ENCODE results near the gene FERMT1.
"Not testable (repeated sequence)": the region's sequence is repeated elsewhere in the genome, so short reads cannot be mapped to it uniquely, and the experiment has no call there.

Gene FERMT1

DNA sequence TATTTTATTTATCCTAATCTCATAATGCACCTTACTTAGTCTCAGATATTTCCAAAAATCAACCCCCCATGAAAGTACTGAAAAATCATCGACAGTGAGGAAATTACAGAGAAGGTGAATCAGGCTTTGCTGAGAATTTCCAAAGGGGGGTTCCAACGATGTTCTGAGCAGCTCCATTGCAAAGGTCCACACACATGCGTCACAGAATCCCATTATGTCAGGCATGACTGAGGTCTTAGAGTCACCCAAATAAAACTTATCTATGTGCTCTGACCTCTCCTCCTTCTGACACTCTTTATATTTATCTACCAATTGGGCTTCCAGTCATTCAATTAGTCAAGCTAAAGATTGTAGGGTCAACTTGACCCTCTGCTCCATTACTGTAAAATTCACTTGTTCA lies 56.2 kb downstream of the FERMT1 start:
- no peak for DNase-seq

DNA sequence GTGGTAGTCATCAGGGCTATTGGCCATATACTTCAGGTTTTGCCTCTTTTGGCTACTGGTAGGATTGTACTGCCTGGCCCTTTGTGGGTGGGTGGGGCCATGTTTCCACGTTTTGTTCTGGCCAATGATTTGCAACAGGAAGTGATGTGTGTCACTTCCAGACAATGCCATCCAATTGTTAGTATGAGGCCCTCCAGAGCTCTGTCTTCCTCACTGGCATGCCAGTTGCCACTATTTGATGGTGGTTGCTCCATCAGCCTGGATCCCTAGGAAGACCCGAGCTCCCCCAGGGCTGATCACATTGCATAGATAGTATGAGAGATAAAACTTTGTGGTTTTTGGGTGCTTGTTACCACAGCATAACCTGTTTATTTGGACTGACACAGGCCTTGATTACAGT lies 61.3 kb downstream of the FERMT1 start:
- DNase-seq = no peak

DNA sequence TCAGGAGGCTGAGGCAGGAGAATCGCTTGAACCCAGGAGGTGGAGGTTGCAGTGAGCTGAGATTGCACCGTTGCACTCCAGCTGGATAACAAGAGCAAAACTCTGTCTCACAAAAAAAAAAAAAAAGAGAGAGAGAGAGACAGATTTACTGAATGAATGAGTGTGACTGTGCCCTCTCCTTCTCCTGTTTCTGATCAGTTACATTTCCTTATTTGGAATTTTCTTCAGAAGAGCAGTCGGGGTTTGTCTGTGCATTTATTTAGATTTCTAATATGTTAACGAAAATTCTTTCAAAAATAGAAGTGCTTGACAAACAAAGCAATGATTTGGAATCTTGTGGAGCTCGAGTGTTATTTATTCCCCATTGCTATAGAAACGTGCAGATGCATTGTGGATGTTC lies 62.6 kb downstream of the FERMT1 start:
- no peak for DNase-seq

DNA sequence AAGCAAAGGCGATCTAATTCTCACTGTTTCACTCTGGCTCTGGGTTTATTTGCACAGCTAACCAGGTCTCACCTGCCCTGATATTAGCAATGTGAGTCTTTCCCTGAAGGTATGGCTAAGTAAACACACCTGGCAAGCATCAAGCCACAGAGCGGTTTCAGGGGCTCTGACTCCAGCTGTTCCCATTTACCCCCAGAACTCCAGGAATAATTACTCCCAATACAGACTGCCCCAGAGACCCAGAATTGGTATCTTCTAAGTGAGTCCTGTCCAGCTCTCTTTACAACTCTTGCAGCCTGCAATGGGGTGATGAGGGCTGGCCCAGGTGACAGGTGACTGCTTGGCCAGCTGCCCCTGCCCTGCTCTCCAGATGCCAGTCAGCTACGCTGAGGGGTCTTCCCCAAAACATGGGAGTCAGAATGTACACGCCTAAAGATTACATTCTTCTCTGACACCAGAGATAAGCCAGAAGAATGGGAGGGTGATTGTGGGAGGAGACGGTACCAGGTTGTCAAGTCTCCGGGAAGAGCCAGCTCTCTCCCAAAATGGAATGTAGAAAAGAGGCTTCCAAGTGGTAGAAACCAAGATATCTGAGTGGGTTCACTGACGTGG lies 64.0 kb downstream of the FERMT1 start:
- DNase-seq = no peak

DNA sequence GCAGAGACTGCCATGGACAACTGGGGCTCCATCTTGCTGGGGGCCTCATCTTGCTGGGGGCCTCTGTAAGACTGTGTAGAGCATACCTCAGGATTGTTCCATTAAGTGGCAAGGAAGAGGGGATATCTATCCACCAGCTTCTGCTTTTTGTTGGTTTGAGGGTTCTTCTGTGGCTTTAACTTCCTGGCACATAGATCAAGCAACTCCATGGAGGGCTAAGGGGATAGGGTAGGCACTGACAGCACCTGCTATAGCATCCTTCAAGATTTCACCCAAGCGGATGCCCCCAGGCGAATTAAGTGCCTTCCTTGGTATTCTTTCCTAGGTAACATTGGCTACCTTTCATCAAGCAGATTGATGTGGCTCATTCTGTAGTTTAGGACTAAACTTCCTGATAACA lies 65.1 kb downstream of the FERMT1 start:
- no peak for DNase-seq

DNA sequence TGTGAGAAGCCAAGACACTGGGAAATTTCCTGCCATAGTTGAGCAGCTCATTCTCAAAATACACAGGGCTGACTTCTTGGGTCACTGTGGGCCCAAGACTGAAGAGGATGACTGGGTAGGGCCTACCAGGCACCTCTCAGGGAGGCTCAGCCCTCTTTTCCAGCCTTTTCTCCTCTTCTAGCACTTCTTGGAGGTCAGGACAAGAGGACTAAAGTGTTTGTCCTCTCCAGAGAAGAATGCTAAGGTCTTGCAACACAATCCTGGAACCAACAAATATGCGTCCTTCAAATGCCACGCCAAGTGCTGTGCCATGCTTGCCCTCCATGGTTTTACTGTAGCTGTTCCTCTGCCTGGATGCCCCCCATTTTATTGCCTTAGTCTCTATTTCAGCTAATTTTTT lies 65.7 kb downstream of the FERMT1 start:
- DNase-seq = no peak

DNA sequence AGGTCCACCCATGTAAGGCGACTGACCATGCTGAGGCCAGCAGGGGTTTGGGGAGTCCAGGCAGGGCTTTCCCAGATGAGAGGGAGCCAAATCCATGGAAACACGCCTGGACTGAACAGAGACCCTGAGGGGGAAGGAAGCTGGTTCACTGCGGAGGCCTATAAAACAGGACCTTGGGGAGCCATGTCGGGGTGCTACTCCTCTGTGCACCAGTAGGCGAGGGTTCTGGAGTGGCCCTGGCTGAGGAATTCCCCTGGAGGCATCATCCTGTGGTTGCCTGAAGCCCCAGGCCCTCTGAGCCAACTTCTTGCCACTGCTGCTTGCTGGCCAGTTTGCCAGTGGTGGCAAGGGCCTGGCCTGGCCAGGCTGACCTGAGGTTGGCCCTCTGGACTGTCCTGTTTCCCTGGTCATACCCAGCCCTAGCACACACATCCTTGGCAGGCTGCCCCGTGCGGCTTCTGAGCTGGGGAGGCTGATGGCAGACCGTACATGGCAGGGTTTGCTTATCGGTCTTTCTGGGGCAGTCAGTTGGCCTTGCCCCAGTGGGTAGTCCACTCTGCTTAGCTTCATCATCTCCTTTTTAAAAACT lies 66.8 kb downstream of the FERMT1 start:
- no peak for DNase-seq

DNA sequence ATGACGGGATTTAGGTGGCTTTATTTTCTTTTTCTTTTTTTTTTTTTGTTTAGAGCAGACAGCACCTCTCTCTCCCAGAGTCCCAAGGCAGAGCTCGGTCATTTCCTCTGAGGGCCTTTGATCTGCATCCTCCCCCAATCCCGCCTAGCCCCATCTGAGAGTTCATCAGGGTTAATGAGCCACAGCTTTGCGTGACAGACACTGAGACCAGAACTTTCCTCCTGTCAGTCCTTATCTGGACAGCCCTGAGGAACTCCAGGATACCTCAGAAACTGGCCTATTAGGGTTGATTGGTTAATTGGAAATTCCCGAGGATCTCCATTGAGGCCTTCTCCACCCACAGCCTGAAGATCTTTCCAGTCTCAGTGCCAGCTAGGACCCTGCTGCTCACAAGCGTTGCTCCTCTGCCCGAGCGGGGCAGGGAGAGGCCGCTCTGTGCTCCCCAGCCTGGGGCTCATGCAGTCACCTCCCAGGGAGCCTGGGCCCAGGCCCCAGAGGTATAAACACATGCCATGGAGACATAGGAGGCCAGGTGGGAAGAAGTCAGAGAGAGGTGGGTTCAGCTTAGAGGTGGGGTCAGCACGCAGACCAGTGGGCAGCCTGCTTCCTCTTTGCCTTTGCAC lies 67.6 kb downstream of the FERMT1 start:
- DNase-seq = no peak

DNA sequence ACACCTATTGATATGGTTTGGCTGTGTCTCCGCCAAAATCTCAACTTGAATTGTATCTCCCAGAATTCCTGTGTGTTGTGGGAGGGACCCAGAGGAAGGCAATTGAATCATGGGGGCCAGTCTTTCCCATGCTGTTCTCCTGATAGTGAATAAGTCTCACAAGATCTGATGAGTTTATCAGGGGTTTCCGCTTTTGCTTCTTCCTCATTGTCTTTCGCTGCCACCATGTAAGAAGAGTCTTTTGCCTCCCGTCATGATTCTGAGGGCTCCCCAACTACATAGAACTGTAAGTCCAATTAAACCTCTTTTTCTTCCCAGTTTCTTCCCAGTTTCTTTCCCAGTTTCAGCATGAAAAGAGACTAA lies 68.2 kb downstream of the FERMT1 start:
- DNase-seq = not testable (repeated sequence)

DNA sequence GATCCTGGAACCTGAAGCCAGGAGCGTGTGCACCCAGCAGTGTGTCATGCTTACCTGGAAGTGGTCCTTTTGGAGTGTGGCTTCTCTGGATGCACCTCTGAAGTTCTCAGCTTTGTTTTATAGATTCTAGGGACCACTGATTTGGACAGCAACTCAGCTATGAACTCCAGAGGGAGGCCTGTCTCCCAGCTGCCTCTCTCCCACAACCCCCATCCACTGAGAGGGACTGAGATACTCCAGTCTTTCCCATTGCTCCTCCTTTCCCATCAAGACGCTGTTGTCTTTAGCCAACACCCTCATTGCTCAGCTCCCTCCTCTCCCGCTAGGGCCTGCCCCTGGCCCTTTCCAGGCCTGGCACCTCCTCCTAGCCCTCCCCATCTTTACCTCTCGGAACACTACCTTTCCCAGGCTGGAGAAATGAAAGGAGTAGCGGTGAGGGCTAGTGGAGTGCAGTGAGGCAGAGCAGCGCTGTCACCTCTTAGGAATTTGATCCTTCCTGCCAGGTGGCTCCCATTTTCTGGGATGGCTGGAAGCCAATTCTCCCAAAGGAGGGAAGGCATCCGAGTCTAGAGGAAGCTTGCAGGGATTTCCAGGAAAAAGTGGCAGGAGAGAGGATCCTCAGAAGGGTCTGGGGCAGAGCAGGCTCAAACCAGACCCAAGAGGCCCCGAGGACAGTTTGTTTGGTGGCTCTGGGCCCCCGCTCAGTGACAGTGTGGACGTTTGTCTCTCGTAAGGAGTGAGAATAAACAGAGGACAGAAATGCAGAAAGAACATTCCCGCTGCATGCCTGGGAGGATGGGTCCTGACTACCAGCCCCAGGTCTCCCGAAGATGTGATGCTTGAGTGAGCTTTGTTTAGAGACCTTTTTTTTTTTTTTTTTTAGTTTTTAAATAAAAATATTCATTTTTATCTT lies 68.8 kb downstream of the FERMT1 start, which contains the start of gene LRRN4:
Gene LRRN4 (minus strand): TSS at position 285 of the 913 bp plus-strand sequence. CDS start 1,261 bp downstream, outside the sequence.
- DNase-seq = no peak

DNA sequence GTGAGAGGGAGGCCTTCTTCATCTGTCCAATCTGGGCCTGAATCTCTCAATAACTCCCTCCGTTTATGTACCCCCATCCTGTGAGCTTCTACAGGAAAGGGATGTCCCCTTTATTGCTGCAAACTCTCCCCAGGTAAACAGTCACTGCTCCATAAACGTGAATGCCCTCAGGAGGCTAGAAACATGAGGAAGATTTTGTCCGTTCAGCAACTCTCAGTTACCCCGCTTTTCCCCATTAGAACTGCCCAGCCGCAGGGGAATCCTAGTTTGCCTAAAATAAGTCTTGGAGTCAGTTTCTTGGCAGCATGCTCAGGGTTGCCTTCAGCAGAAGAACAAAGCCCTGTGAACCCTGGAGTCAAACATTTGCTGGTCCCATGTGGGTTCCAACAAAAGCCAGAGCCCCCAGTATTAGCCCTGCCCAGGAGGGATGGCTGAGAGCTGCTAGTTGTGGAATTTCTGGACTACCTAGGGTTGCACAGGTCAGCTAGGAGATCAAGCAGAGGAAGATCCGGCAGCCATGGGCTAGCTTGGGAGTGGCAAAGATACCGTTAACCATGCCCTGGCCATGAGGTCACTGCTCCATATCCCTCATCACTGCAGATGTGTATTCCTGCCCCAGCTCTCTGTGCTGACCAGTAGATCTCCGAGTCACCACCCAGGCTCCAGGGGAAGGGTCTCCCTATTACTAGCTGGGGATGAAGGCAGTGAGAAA lies 69.6 kb downstream of the FERMT1 start:
- no peak for DNase-seq

DNA sequence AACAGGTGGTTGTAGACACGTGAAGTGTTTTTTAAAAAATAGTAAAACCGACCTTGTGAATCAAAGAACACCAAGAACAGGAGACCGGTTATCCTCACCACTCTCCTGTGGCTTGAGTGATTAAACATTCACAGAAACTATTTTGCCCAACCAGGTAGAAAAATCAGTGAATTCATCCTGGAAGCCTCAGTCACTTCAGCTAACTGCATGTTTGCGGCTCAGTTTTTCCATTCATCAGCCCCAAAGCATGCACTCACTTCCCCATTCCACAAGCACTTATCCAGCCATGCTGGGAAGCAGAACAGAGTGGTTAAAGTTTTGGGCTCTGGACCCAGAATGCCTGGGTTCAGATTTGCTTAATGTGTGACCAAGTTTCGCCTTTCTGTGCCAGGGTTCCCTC lies 71.3 kb downstream of the FERMT1 start:
- DNase-seq = no peak

DNA sequence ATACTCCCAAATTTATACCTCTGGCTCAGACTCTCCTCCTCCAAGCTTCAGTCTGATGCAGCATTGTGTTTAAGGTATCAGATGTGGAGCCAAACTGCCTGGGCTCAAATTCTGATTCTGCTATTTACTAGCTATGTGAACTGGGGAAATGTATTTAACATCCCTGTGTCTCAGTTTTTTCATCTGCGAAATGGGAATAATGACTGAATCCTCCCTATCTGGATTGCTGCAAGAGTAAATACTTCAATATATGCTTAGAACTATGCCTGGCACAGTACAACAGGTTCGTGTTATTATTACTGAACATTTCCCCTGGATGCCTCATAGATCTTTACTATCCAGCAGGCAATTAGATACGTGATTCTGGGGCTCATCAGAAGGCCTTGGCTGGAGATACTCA lies 74.4 kb downstream of the FERMT1 start:
- no peak for DNase-seq

DNA sequence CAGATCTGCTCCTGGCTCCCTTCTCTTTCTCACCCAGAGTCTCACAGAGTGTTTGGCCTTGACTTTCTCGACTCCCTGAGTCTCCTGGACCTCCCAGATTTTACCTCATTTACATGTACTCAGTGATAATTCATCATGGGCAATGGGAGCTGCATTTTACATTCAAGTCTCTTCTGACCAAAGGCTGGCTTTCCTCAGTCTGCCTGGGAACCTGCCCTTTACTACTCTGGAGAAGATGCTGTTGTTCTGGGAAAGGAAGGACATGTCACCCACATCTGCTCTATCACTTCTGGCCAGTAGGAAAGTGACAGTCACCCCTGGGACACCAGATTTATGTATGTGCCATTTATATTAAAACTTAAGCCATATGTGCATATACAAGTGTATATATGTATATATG lies 76.4 kb downstream of the FERMT1 start:
- no peak for DNase-seq

DNA sequence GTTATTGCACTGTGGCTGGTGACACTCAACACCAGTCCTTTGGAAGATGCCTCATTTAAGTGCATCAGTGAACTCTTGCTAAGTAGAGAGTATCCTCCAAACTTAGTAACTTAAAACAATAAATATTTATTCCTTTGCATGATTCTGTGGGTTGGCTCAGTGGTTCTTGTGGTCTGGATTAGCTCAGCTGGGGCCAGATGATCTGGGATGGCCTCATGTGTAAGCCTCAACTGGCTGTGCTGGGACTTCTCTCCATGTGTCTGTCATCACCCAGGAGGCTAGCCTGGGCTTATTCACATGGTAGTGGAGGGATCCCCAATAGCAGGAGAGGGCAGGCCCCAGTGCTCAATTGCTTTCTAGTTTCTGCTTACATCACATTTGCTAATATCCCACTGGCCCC lies 77.3 kb downstream of the FERMT1 start:
- DNase-seq = no peak

DNA sequence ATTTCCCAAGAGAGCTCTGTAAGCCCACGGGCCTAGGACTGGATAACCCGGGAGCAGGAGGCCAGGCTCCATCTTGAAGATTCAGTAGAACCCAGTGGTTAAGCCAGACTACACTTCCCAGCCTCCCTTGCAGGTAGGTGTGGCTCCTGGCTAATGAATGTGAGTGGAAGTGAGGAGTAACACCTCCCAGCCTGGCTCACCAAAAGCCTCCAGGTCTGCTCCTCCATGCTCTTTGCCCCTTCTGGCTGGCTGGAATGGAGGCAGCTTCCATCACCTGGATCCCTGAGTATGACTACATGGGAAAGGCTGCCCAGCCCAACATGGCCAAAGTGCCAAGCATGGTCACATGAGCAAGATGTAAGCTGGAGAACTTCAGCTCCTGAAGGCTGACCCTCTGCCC lies 78.7 kb downstream of the FERMT1 start:
- DNase-seq = no peak

DNA sequence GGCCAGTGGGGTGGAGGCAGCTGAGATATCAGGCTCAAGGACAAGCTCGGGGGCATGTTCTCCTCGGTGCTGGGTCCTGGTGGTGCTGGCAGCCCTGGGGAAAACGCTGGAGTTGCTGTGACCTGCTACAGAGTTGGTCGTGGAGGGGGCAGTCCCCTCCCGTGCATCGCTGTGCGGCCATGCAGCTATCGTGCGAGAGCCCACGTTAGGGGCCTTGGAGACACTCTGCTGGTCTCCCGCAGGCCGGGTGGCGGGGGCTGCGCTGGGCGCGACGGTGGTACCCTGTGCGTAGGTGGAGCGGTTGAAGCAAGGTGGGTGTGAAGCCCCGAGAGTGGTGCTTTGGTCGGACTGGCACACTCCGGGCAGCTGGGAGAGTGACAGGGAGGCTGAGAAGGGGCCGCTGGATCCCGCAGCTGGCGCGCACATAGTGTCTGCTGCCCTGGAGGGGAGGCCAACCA lies 81.0 kb downstream of the FERMT1 start:
- no peak for DNase-seq

DNA sequence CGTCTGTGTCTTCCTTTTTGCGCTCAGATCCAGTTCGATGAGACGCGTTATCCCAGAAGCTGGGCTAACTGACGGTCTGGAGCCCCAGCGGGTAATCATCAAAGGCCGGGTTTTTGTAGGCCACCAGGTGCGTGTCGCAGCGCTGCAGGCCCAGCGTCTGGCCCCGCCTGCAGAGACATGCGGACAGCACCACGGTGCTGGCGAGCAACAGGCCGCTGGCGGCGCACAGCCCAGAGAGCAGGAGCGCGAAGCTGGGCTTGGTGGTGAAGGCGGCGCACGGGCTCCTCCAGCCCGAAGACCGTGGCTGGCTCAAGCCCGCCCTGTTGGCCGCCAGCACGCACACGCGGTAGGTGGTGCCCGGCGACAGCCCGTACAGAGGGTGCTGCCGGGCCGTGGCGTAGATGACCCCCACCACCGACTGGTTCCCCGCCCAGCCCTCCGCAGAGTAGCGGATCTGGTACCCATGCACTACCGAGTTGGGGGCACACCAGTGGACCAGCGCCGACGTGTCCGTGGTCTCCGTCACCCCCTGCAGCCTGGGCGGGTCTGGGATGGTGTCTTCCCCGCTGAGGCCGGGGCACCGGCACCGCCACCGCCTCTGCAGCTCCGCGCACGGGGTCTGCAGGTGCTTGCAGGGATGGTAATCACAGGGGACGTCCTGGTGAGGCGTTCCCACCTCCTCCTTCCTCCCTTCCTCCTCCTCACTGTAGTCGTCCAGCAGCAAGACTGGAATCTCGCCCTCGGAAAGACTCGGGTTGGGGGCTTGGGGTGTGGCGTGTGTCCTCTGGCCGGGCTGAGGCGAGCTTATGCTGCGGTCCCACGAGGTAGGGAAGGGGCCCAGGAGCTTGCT lies 81.6 kb downstream of the FERMT1 start:
- DNase-seq = no peak

DNA sequence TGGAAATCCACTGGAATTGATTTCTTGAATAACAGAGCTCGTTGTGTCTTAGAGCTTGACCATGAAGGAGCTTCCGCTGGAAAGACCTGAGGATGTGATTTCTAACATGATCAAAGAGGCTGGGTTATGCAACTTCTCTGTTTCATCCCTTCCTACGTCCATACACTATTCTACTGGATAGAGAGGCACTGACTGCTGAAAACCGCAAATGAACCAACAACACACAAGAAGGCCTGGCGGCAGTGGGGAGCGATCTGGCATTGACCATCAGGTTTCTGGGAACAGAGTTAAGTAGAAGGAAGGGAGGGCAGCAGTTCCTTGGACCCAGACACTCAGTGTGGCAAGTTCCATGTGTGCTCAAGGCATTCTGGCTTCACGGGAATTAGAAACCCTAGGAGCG lies 82.3 kb downstream of the FERMT1 start:
- DNase-seq = no peak

DNA sequence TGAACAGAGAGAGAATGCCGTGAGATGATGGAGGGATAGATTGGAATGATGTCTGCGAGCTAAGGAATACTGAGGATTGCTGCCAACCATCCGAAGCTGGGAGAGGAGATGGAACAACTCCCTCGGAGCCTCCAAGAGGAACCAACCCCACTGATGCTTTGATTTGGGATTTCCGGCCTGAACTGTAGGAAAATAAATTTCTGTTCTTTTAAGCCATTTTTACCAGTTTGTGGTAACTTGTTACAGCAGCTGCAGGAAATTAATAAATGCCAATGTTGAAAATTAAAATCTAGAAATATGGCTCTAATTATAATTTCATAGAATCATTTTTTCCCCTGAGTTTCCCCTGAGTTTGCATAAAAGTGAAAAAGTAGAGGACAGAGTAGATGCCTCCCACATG lies 83.1 kb downstream of the FERMT1 start:
- no peak for DNase-seq

DNA sequence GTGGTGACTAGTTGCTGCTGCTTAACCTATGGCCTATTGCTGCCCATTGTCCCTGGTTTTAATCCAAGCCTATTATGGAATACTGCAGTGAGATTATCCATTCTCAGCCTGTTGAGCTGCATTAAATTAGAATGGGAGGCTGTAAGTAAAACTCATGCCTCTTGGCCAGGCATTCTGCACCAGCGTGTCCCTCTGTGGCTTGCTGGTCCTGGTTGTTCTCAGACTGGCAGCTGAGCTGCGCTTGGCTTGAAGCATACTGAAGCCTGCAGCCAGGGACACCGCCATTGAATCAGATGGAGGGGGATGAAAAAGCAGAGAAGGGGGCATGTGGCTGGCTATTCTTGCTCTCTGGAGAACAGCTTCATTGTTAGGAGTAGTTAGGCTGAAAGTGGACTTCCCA lies 84.6 kb downstream of the FERMT1 start:
- peak; percentile 31 for DNase-seq

DNA sequence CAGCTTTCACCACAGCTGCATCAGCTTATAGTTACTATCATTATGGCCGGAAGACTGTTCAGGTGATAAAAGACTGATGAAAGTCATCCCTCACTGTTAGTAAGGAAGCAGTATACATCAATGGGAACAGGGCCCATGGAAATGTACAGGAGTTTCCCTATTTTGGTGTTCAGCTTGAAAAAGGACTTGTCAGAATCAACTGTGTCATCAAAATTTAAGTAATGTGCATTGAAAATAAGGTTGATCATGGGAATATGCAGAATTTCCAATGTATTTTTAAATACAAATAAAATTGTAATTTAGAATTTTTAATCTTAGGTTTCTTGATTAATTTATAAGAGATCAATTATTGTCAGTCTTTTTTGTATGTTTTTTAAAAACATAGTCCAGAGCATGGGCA lies 85.7 kb downstream of the FERMT1 start:
- DNase-seq = no peak
